GM12892 (cell line): ENCODE data around the gene KLK8.
"Not testable (repeated sequence)": the region's sequence is repeated elsewhere in the genome, so short reads cannot be mapped to it uniquely, and the experiment has no call there.

Experiments
- DNase-seq: peaks from one replicate; pipeline ENCODE4 v3.0.0; 2011; ENCODE audit not compliant: insufficient read length
- FAIRE-seq: peaks from 2 replicates; lab custom pipeline; 2011; peaks lifted over from hg19 to GRCh38; lab: Jason Lieb, UNC
- POLR2A ChIP-seq: IDR thresholded peaks from 2 replicates; pipeline ENCODE4 v1.6.1; 2011; ENCODE audit warnings: low read depth, low read length, control low read depth
- POLR2AphosphoS5 ChIP-seq: IDR thresholded peaks from 2 replicates; pipeline ENCODE4 v1.6.1; 2011; ENCODE audit warnings: low read depth, low read length, control low read depth
- TAF1 ChIP-seq: IDR thresholded peaks from 2 replicates; pipeline ENCODE4 v1.6.1; 2011; ENCODE audit warnings: low read depth, mild to moderate bottlenecking, control low read depth, low read length, borderline replicate concordance

Gene KLK8

GRCh38 chr19:51000426-51000825 lies 978 bp downstream of the KLK8 start:
- TF ChIP-seq TAF1, result no peak
- TF ChIP-seq POLR2A, result no peak
- no peak for TF ChIP-seq POLR2AphosphoS5
- FAIRE-seq, result no peak
- DNase-seq, result no peak

- TF ChIP-seq POLR2AphosphoS5 (no peak), POLR2A (no peak), TAF1 (no peak)
- no peak for DNase-seq
- no peak for FAIRE-seq
Measured at GRCh38 chr19:50998686-50999085, 2.7 kb downstream of the KLK8 start.

GRCh38 chr19:50998061-50998460 lies 3.3 kb downstream of the KLK8 start:
- no peak for TF ChIP-seq TAF1
- no peak for TF ChIP-seq POLR2AphosphoS5
- TF ChIP-seq POLR2A, result no peak
- FAIRE-seq, result no peak
- DNase-seq, result no peak

- TF ChIP-seq POLR2AphosphoS5 (no peak), TAF1 (no peak), POLR2A (no peak)
- DNase-seq (no peak), FAIRE-seq (no peak)
Measured at GRCh38 chr19:50994129-50994528, 7.3 kb downstream of the KLK8 start.

GRCh38 chr19:50992666-50993035 lies 8.8 kb downstream of the KLK8 start:
- no peak for FAIRE-seq
- no peak for TF ChIP-seq TAF1
- TF ChIP-seq POLR2AphosphoS5, result no peak
- TF ChIP-seq POLR2A, result no peak
- DNase-seq, result no peak

GRCh38 chr19:50984416-50984815 lies 17.0 kb downstream of the KLK8 start:
- not testable (repeated sequence) for FAIRE-seq, DNase-seq

GRCh38 chr19:50983625-50984292 lies 17.6 kb downstream of the KLK8 start, which contains the start of gene KLK7:
Gene KLK7, minus strand, starts transcription at chr19:50983917. Its CDS starts 1,518 bp downstream, at chr19:50982399.
- no peak for DNase-seq
- FAIRE-seq, result no peak
- no peak for TF ChIP-seq POLR2AphosphoS5
- no peak for TF ChIP-seq TAF1

- DNase-seq (no peak), FAIRE-seq (no peak)
- TF ChIP-seq POLR2AphosphoS5 (no peak), TAF1 (no peak), POLR2A (no peak)
Measured at GRCh38 chr19:50982186-50982585, 19.2 kb downstream of the KLK8 start.

- TF ChIP-seq POLR2AphosphoS5, result no peak
- DNase-seq (no peak), FAIRE-seq (no peak)
Measured at GRCh38 chr19:50981587-50982146, 19.7 kb downstream of the KLK8 start.

GRCh38 chr19:50980208-50980607 lies 21.2 kb downstream of the KLK8 start:
- FAIRE-seq (no peak), DNase-seq (no peak)
- no peak for TF ChIP-seq POLR2AphosphoS5
- TF ChIP-seq TAF1, result no peak
- no peak for TF ChIP-seq POLR2A

- no peak for TF ChIP-seq POLR2A
- no peak for TF ChIP-seq TAF1
- TF ChIP-seq POLR2AphosphoS5, result no peak
- FAIRE-seq, result no peak
Measured at GRCh38 chr19:50979758-50980157, 21.6 kb downstream of the KLK8 start.

GRCh38 chr19:50978772-50979390 lies 22.5 kb downstream of the KLK8 start:
- FAIRE-seq (no peak), DNase-seq (no peak)
- TF ChIP-seq TAF1, result no peak
- TF ChIP-seq POLR2A, result no peak
- TF ChIP-seq POLR2AphosphoS5, result no peak

More at GRCh38 chr19:50979758-50980157, 21.6 kb downstream of the KLK8 start:
- DNase-seq, result no peak
